H9 (cell line): ENCODE measurements around the gene CALHM4. TPM values are rescaled to one million over a fixed set of nuclear protein-coding genes. Genes with fewer than 3 reads are reported as not detected.

Experiments used
- DNase-seq: peaks from one replicate; pipeline ENCODE4 v3.0.0-alpha.2; 2017
- H2AFZ ChIP-seq: one replicate; pipeline ENCODE4 v1.6.1; 2013; ENCODE audit warnings: mild to moderate bottlenecking, low read length, control low read depth, moderate library complexity
- H2AK5ac ChIP-seq: 2 replicates; pipeline ENCODE4 v1.6.1; 2013; ENCODE audit warnings: low read length, control low read depth, mixed read lengths; ENCODE audit not compliant: insufficient read length
- H2BK120ac ChIP-seq: one replicate; pipeline ENCODE4 v1.6.1; 2013; ENCODE audit warnings: low read depth, mild to moderate bottlenecking, low read length, control low read depth, inconsistent platforms; ENCODE audit not compliant: poor library complexity, severe bottlenecking
- H2BK12ac ChIP-seq: 2 replicates; pipeline ENCODE4 v1.6.1; 2013; ENCODE audit warnings: low read length, control low read depth, mixed read lengths, low read depth; ENCODE audit not compliant: insufficient read length
- H2BK15ac ChIP-seq: 2 replicates; pipeline ENCODE4 v1.6.1; 2013; ENCODE audit warnings: low read depth, low read length, control low read depth
- H2BK20ac ChIP-seq: one replicate; pipeline ENCODE4 v1.6.1; 2013; ENCODE audit warnings: low read depth, mild to moderate bottlenecking, low read length, control low read depth, inconsistent platforms; ENCODE audit not compliant: poor library complexity, severe bottlenecking
- H2BK5ac ChIP-seq: 2 replicates; pipeline ENCODE4 v1.6.1; 2013; ENCODE audit warnings: low read length, control low read depth, mixed read lengths; ENCODE audit not compliant: insufficient read length
- H3K14ac ChIP-seq: 2 replicates; pipeline ENCODE4 v1.6.1; 2013; ENCODE audit warnings: low read length, control low read depth; ENCODE audit not compliant: insufficient read depth
- H3K18ac ChIP-seq: 2 replicates; pipeline ENCODE4 v1.6.1; 2013; ENCODE audit warnings: low read depth, mild to moderate bottlenecking, mixed read lengths, low read length, control low read depth; ENCODE audit not compliant: insufficient read length
- H3K23ac ChIP-seq: 2 replicates; pipeline ENCODE4 v1.6.1; 2013; ENCODE audit warnings: low read length, control low read depth, mixed read lengths, low read depth; ENCODE audit not compliant: insufficient read length
- H3K23me2 ChIP-seq: 2 replicates; pipeline ENCODE4 v1.6.1; 2013; ENCODE audit warnings: low read depth, mild to moderate bottlenecking, mixed read lengths, low read length, control low read depth; ENCODE audit not compliant: insufficient read length, poor library complexity, severe bottlenecking
- H3K27ac ChIP-seq: 2 replicates; pipeline ENCODE4 v1.5.1; 2013; ENCODE audit warnings: low read length, control low read depth, mixed read lengths, low read depth; ENCODE audit not compliant: insufficient read length
- H3K27me3 ChIP-seq: 2 replicates; pipeline ENCODE4 v1.6.1; 2013; ENCODE audit warnings: low read length, control low read depth, inconsistent platforms; ENCODE audit not compliant: insufficient read depth
- H3K4ac ChIP-seq: 2 replicates; pipeline ENCODE4 v1.6.1; 2013; ENCODE audit warnings: low read depth, mild to moderate bottlenecking, control low read depth, inconsistent platforms, low read length, moderate library complexity
- H3K4me1 ChIP-seq: 2 replicates; pipeline ENCODE4 v1.6.1; 2013; ENCODE audit warnings: low read length, control low read depth, inconsistent platforms; ENCODE audit not compliant: insufficient read depth
- H3K4me2 ChIP-seq: 2 replicates; pipeline ENCODE4 v1.6.1; 2013; ENCODE audit warnings: low read length, control low read depth, mixed read lengths; ENCODE audit not compliant: insufficient read length, insufficient read depth
- H3K56ac ChIP-seq: 2 replicates; pipeline ENCODE4 v1.6.1; 2013; ENCODE audit warnings: low read depth, mild to moderate bottlenecking, mixed read lengths, low read length, control low read depth; ENCODE audit not compliant: insufficient read length
- H3K79me1 ChIP-seq: 2 replicates; pipeline ENCODE4 v1.6.1; 2013; ENCODE audit warnings: low read depth, mild to moderate bottlenecking, moderate library complexity, low read length, control low read depth, inconsistent platforms; ENCODE audit not compliant: insufficient read depth, poor library complexity, severe bottlenecking
- H3K79me2 ChIP-seq: 2 replicates; pipeline ENCODE4 v1.6.1; 2013; ENCODE audit warnings: low read length, control low read depth, inconsistent platforms; ENCODE audit not compliant: insufficient read depth
- H3K9ac ChIP-seq: 2 replicates; pipeline ENCODE4 v1.6.1; 2013; ENCODE audit warnings: low read length, control low read depth, mixed read lengths; ENCODE audit not compliant: insufficient read length; ENCODE audit errors: extremely low read depth
- H3K9me3 ChIP-seq: one replicate; pipeline ENCODE4 v1.6.1; 2013; ENCODE audit warnings: low read depth, low read length, inconsistent platforms; ENCODE audit not compliant: control insufficient read depth
- H3T11ph ChIP-seq: one replicate; pipeline ENCODE4 v1.6.1; 2013; ENCODE audit warnings: mild to moderate bottlenecking, low read length, control low read depth, inconsistent platforms
- H4K20me1 ChIP-seq: one replicate; pipeline ENCODE4 v1.6.1; 2013; ENCODE audit not compliant: control insufficient read depth, insufficient read length, insufficient read depth
- H4K5ac ChIP-seq: 2 replicates; pipeline ENCODE4 v1.6.1; 2013; ENCODE audit warnings: low read depth, mild to moderate bottlenecking, mixed read lengths, low read length, control low read depth; ENCODE audit not compliant: insufficient read length
- H4K8ac ChIP-seq: replicated peaks from 2 replicates; pipeline ENCODE4 v1.6.1; 2013; ENCODE audit warnings: low read length, control low read depth, mixed read lengths, low read depth; ENCODE audit not compliant: insufficient read length
- H4K91ac ChIP-seq: 2 replicates; pipeline ENCODE4 v1.6.1; 2013; ENCODE audit warnings: low read depth, mild to moderate bottlenecking, moderate library complexity, mixed read lengths, low read length, control low read depth; ENCODE audit not compliant: insufficient read length
- H3K27ac Mint-ChIP-seq, 3 experiments: 2 replicates in 2 of 3; 3 replicates in 1 of 3; pipeline ENCODE4 v1.8.0; 2020 to 2021; ENCODE audit warnings: mixed read lengths in 3 of 3, mild to moderate bottlenecking in 1 of 3, moderate library complexity in 1 of 3
- H3K27me3 Mint-ChIP-seq: 2 replicates; pipeline ENCODE4 v1.8.0; 2021; ENCODE audit warnings: low read depth, mild to moderate bottlenecking, moderate library complexity, mixed read lengths
- H3K36me3 Mint-ChIP-seq, 3 experiments: 2 replicates in 2 of 3; 3 replicates in 1 of 3; pipeline ENCODE4 v1.8.0; 2020 to 2021; ENCODE audit warnings: low read depth in 3 of 3, mixed read lengths in 3 of 3; ENCODE audit not compliant: insufficient read depth in 1 of 3
- H3K4me1 Mint-ChIP-seq, 2 experiments: 2 replicates each; pipeline ENCODE4 v1.8.0; 2020; ENCODE audit warnings: mixed read lengths in 2 of 2
- H3K4me3 Mint-ChIP-seq, 2 experiments: 2 replicates in 1 of 2; 3 replicates in 1 of 2; pipeline ENCODE4 v1.8.0; 2020 to 2021; ENCODE audit warnings: mild to moderate bottlenecking in 2 of 2, mixed read lengths in 2 of 2, moderate library complexity in 1 of 2
- H3K9me3 Mint-ChIP-seq, 2 experiments: 2 replicates in 1 of 2; 3 replicates in 1 of 2; pipeline ENCODE4 v1.8.0; 2020; ENCODE audit warnings: mild to moderate bottlenecking in 2 of 2, mixed read lengths in 2 of 2, moderate library complexity in 1 of 2
- CTCF ChIP-seq: fragments of 200-600 bp; sonication (generic); conservative IDR thresholded peaks from 3 replicates; pipeline ENCODE4 v1.8.0; 2021; ENCODE audit warnings: antibody characterized with exemption, mild to moderate bottlenecking
- total RNA-seq: library from RNA; stranded (reverse); gene quantifications from 2 replicates; pipeline ENCODE4 v1.2.1, GENCODE V29; 2021

Gene CALHM4
- total RNA-seq, 1 experiment from 2014 or later: not detected

- H3T11ph ChIP-seq: no peak overlapping the region
- H4K20me1 ChIP-seq: no peaks in the 10 kb centered on the region
- H2AFZ ChIP-seq: no peak overlapping the region
These were observed 38.4 kb upstream of the CALHM4 start for GRCh38 chr6:116515141-116515540.

More at GRCh38 chr6:116515141-116515540, 38.4 kb upstream of the CALHM4 start:
- Histone ChIP-seq H3K79me2 (no peaks in the 10 kb centered on the region), H3K9me3 (no peaks in the 10 kb centered on the region), H3K18ac (no peak overlapping the region), H2BK120ac (no peak overlapping the region), H3K4me1 (peaks cover 4% of the 10 kb centered on the region; the same call in 1 of the 2 replicates), H3K14ac (no peak overlapping the region), H3K9ac (no peak overlapping the region), H3K23ac (no peak overlapping the region), H3K56ac (no peak overlapping the region), H4K5ac (no peak overlapping the region), H4K91ac (no peak overlapping the region), H4K8ac (no peak overlapping the region), H3K27ac (no peak overlapping the region), H2BK15ac (no peak overlapping the region), H3K27me3 (no peaks in the 10 kb centered on the region), H3K79me1 (no peaks in the 10 kb centered on the region), H2BK20ac (no peak overlapping the region), H3K23me2 (no peaks in the 10 kb centered on the region), H2AK5ac (no peak overlapping the region), H2BK12ac (no peak overlapping the region), H3K4me2 (no peak overlapping the region), H2BK5ac (no peak overlapping the region), H3K4ac (no peak overlapping the region)
- DNase-seq: no peak
- Mint-ChIP-seq H3K27ac (no peak overlapping the region), H3K36me3 (no peaks in the 10 kb centered on the region), H3K4me3 (no peak overlapping the region), H3K27me3 (no peaks in the 10 kb centered on the region; the same call in 1 of the 2 replicates), H3K9me3 (no peaks in the 10 kb centered on the region), H3K4me1 (peaks cover 11 to 18% of the 10 kb centered on the region in 2 experiments)
- no peak for TF ChIP-seq CTCF
